ENCODE results near the gene GCM1. TPM values are rescaled to one million over a fixed set of nuclear protein-coding genes. Genes with fewer than 3 reads are reported as not detected.

The GCM1 gene
- total and polyA plus RNA-seq, 4 donors, result 0.05 to 0.08 TPM; not detected in 2

DNA sequence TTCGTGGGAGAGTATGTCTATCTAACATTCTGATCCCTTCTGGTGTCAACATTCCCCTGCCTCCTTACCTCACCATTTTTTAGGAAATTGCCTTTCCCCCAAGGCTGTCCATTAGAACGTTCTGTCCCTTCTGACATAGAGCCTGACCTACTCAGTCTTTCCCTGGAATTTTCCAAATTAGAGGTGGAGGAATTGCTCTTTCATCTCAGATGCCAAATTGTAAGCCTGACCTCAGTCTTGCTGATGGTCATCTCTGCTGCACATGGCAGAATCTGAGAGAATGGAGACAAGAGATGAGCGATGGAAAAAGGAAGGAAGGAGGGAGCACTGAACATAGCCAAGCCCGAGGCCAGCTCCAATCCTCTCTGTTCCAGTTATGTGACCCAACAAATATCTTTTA, 5.4 kb upstream of the GCM1 start:
- Histone ChIP-seq H3K27me3 (ENCODE audit: control insufficient read depth in 4 of 4, insufficient read depth in 4 of 4, low read length in 3 of 4) (no peaks in the 10 kb centered on the region), H3K4me1 (ENCODE audit: control insufficient read depth in 4 of 4, insufficient read depth in 4 of 4, low read length in 3 of 4) (no peaks in the 10 kb centered on the region), H3K9me3 (ENCODE audit: control insufficient read depth in 4 of 4, low read length in 3 of 4) (no peaks in the 10 kb centered on the region), H3K9ac (ENCODE audit: low read depth in 1 of 2, low read length in 2 of 2) (no peak overlapping the region), H3K36me3 (ENCODE audit: control insufficient read depth in 4 of 4, insufficient read depth in 3 of 4, low read depth in 1 of 4, low read length in 3 of 4) (no peaks in the 10 kb centered on the region), H3K27ac (ENCODE audit: low read depth in 1 of 2, low read length in 2 of 2) (no peak overlapping the region), H3K4me3 (ENCODE audit: low read depth in 1 of 3, low read length in 3 of 3) (no peak overlapping the region)
- no peak for DNase-seq (ENCODE audit: low spot score)
- WGBS, result 75% methylated on average over 4 of the region's 4 CpGs
- TF ChIP-seq RXRA (IDR thresholded peaks at IDR 0.05), result no peak
- TF ChIP-seq TAF1 (conservative IDR thresholded peaks at IDR 0.05), result no peak
- TF ChIP-seq HNF4G (IDR thresholded peaks at IDR 0.05), result no peak
- TF ChIP-seq, protein P1, sequence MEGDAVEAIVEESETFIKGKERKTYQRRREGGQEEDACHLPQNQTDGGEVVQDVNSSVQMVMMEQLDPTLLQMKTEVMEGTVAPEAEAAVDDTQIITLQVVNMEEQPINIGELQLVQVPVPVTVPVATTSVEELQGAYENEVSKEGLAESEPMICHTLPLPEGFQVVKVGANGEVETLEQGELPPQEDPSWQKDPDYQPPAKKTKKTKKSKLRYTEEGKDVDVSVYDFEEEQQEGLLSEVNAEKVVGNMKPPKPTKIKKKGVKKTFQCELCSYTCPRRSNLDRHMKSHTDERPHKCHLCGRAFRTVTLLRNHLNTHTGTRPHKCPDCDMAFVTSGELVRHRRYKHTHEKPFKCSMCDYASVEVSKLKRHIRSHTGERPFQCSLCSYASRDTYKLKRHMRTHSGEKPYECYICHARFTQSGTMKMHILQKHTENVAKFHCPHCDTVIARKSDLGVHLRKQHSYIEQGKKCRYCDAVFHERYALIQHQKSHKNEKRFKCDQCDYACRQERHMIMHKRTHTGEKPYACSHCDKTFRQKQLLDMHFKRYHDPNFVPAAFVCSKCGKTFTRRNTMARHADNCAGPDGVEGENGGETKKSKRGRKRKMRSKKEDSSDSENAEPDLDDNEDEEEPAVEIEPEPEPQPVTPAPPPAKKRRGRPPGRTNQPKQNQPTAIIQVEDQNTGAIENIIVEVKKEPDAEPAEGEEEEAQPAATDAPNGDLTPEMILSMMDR (IDR thresholded peaks at IDR 0.05; ENCODE audit: low read depth, low read length, missing input control), result no peak
- no peak for TF ChIP-seq YY1 (IDR thresholded peaks at IDR 0.05)
- TF ChIP-seq FOXA2 (IDR thresholded peaks at IDR 0.05), result no peak

DNA sequence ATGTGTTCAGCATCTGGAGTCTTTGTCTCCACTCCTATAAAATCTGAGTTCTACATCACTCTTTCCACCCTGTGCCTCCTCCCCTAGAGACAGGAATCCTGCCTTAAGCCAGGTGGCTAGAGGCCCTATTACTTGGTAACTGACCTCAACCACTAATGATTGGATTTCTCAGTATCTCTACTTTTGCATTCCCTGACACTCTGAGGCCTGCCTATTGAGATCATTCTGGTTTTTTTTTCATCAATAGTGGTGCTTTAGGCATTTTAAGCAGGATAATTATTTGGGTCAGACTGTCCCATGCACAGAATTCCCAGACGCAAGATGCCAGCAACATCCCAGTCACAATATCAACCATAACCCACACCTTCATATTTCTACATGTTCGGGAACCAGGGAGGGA, 3.9 kb upstream of the GCM1 start:
- WGBS, result 90% methylated on average over 2 of the region's 2 CpGs
- Histone ChIP-seq H3K9ac (ENCODE audit: low read depth in 1 of 2, low read length in 2 of 2) (no peak overlapping the region), H3K4me1 (ENCODE audit: control insufficient read depth in 4 of 4, insufficient read depth in 4 of 4, low read length in 3 of 4) (no peaks in the 10 kb centered on the region), H3K27ac (ENCODE audit: low read depth in 1 of 2, low read length in 2 of 2) (no peak overlapping the region), H3K4me3 (ENCODE audit: low read depth in 1 of 3, low read length in 3 of 3) (no peak overlapping the region), H3K27me3 (ENCODE audit: control insufficient read depth in 4 of 4, insufficient read depth in 4 of 4, low read length in 3 of 4) (no peaks in the 10 kb centered on the region), H3K9me3 (ENCODE audit: control insufficient read depth in 4 of 4, low read length in 3 of 4) (no peaks in the 10 kb centered on the region), H3K36me3 (ENCODE audit: control insufficient read depth in 4 of 4, insufficient read depth in 3 of 4, low read depth in 1 of 4, low read length in 3 of 4) (no peaks in the 10 kb centered on the region)
- TF ChIP-seq, protein P2, sequence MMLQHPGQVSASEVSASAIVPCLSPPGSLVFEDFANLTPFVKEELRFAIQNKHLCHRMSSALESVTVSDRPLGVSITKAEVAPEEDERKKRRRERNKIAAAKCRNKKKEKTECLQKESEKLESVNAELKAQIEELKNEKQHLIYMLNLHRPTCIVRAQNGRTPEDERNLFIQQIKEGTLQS (IDR thresholded peaks at IDR 0.05), result no peak
- TF ChIP-seq FOXA1 (IDR thresholded peaks at IDR 0.05) (no peak), RXRA (IDR thresholded peaks at IDR 0.05) (no peak), HNF4G (IDR thresholded peaks at IDR 0.05) (no peak), FOXA2 (IDR thresholded peaks at IDR 0.05) (no peak), EGR1 (IDR thresholded peaks at IDR 0.05; ENCODE audit: low read depth in 2 of 2) (no peak), NR2F2 (IDR thresholded peaks at IDR 0.05) (no peak), RAD21 (IDR thresholded peaks at IDR 0.05) (no peak), JUND (IDR thresholded peaks at IDR 0.05) (no peak), GABPA (IDR thresholded peaks at IDR 0.05 in 1 of 2, conservative IDR thresholded peaks at IDR 0.05 in 1 of 2) (no peak), TAF1 (conservative IDR thresholded peaks at IDR 0.05) (no peak), YY1 (IDR thresholded peaks at IDR 0.05) (no peak)
- TF ChIP-seq, protein P3, sequence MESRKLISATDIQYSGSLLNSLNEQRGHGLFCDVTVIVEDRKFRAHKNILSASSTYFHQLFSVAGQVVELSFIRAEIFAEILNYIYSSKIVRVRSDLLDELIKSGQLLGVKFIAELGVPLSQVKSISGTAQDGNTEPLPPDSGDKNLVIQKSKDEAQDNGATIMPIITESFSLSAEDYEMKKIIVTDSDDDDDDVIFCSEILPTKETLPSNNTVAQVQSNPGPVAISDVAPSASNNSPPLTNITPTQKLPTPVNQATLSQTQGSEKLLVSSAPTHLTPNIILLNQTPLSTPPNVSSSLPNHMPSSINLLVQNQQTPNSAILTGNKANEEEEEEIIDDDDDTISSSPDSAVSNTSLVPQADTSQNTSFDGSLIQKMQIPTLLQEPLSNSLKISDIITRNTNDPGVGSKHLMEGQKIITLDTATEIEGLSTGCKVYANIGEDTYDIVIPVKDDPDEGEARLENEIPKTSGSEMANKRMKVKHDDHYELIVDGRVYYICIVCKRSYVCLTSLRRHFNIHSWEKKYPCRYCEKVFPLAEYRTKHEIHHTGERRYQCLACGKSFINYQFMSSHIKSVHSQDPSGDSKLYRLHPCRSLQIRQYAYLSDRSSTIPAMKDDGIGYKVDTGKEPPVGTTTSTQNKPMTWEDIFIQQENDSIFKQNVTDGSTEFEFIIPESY (IDR thresholded peaks at IDR 0.05), result no peak
- TF ChIP-seq, protein P4, sequence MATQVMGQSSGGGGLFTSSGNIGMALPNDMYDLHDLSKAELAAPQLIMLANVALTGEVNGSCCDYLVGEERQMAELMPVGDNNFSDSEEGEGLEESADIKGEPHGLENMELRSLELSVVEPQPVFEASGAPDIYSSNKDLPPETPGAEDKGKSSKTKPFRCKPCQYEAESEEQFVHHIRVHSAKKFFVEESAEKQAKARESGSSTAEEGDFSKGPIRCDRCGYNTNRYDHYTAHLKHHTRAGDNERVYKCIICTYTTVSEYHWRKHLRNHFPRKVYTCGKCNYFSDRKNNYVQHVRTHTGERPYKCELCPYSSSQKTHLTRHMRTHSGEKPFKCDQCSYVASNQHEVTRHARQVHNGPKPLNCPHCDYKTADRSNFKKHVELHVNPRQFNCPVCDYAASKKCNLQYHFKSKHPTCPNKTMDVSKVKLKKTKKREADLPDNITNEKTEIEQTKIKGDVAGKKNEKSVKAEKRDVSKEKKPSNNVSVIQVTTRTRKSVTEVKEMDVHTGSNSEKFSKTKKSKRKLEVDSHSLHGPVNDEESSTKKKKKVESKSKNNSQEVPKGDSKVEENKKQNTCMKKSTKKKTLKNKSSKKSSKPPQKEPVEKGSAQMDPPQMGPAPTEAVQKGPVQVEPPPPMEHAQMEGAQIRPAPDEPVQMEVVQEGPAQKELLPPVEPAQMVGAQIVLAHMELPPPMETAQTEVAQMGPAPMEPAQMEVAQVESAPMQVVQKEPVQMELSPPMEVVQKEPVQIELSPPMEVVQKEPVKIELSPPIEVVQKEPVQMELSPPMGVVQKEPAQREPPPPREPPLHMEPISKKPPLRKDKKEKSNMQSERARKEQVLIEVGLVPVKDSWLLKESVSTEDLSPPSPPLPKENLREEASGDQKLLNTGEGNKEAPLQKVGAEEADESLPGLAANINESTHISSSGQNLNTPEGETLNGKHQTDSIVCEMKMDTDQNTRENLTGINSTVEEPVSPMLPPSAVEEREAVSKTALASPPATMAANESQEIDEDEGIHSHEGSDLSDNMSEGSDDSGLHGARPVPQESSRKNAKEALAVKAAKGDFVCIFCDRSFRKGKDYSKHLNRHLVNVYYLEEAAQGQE (IDR thresholded peaks at IDR 0.05), result no peak
- TF ChIP-seq, protein P1 (IDR thresholded peaks at IDR 0.05; ENCODE audit: low read depth, low read length, missing input control), result no peak
- DNase-seq (ENCODE audit: low spot score), result no peak

All from liver (tissue), 9 donors.